Stimulated activated CD8-positive, alpha-beta memory T cell treated with anti-CD3 and anti-CD28 coated beads, Interleukin-7, amount 100 ng/mL, for 1 hour (primary cell): Measurements from ENCODE around the gene MACO1.
"Not testable (repeated sequence)": the region's sequence is repeated elsewhere in the genome, so short reads cannot be mapped to it uniquely, and the experiment has no call there.

ENCODE experiments used
- DNase-seq, 2 donors: peaks; one replicate each; pipeline ENCODE4 v3.0.0-alpha.2; 2020; ENCODE audit warnings: low read depth in 2 of 2

MACO1 gene

GRCh38 chr1:25456502-25456901, 25.8 kb downstream of the MACO1 start:
- no peak for DNase-seq

- no peak for DNase-seq
These were observed 28.0 kb downstream of the MACO1 start for GRCh38 chr1:25458541-25459298.

- DNase-seq, result no peak
These were observed 29.3 kb downstream of the MACO1 start for GRCh38 chr1:25460020-25460419.

- DNase-seq, result not testable (repeated sequence)
These were observed 30.1 kb downstream of the MACO1 start for GRCh38 chr1:25460816-25461215.

- DNase-seq, result no peak
These were observed 31.2 kb downstream of the MACO1 start for GRCh38 chr1:25461849-25462248.

- DNase-seq, result no peak
These were observed 32.0 kb downstream of the MACO1 start for GRCh38 chr1:25462732-25463131.

GRCh38 chr1:25467193-25467592, 36.5 kb downstream of the MACO1 start:
- no peak for DNase-seq

- DNase-seq, result no peak
These were observed 36.9 kb downstream of the MACO1 start for GRCh38 chr1:25467616-25468015.

- no peak for DNase-seq
These were observed 37.3 kb downstream of the MACO1 start for GRCh38 chr1:25468033-25468432.

- DNase-seq, result no peak
These were observed 38.5 kb downstream of the MACO1 start for GRCh38 chr1:25469177-25469576.

- no peak for DNase-seq
These were observed 41.8 kb downstream of the MACO1 start for GRCh38 chr1:25472471-25472870.

- DNase-seq, result no peak
These were observed 43.0 kb downstream of the MACO1 start for GRCh38 chr1:25473653-25474225.

GRCh38 chr1:25474439-25475047, 43.8 kb downstream of the MACO1 start:
- DNase-seq, result no peak

- DNase-seq, result no peak
These were observed 45.7 kb downstream of the MACO1 start for GRCh38 chr1:25476186-25477097.

GRCh38 chr1:25477448-25478034, 46.8 kb downstream of the MACO1 start:
- DNase-seq, result no peak

- no peak for DNase-seq
These were observed 47.9 kb downstream of the MACO1 start for GRCh38 chr1:25478633-25479032.

GRCh38 chr1:25481625-25482024, 50.9 kb downstream of the MACO1 start:
- no peak for DNase-seq

GRCh38 chr1:25482211-25482610, 51.5 kb downstream of the MACO1 start:
- DNase-seq, result no peak

- DNase-seq, result no peak
These were observed 53.4 kb downstream of the MACO1 start for GRCh38 chr1:25484096-25484495.

GRCh38 chr1:25484533-25484932, 53.8 kb downstream of the MACO1 start:
- no peak for DNase-seq

GRCh38 chr1:25485536-25486411, 55.1 kb downstream of the MACO1 start:
- no peak for DNase-seq
